Stimulated activated CD4-positive, alpha-beta T cell treated with anti-CD3 and anti-CD28 coated beads, Interleukin-15, amount 100 ng/mL, for 24 hours (primary cell): ENCODE data around the gene S100A11.

Source experiments
- DNase-seq: peaks from one replicate; pipeline ENCODE4 v3.0.0-alpha.2; 2020

Gene S100A11

DNA sequence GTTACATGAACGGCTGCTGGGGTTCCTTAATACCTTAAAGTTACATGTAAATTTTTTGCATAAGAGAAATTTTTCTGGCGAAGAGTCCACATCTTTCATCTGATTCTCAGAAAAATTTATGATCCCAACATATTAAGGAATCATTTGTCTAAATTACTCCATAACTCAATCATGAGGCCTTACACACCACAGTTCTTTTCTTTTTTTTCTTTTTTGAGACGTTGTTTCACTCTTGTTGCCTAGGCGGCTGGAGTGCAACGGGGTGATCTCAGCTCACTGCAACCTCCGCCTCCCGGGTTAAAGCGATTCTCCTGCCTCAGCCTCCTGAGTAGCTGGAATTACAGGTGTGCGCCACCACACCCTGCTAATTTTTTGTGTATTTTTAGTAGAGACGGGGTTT, 2.1 kb upstream of the S100A11 start:
- no peak for DNase-seq

DNA sequence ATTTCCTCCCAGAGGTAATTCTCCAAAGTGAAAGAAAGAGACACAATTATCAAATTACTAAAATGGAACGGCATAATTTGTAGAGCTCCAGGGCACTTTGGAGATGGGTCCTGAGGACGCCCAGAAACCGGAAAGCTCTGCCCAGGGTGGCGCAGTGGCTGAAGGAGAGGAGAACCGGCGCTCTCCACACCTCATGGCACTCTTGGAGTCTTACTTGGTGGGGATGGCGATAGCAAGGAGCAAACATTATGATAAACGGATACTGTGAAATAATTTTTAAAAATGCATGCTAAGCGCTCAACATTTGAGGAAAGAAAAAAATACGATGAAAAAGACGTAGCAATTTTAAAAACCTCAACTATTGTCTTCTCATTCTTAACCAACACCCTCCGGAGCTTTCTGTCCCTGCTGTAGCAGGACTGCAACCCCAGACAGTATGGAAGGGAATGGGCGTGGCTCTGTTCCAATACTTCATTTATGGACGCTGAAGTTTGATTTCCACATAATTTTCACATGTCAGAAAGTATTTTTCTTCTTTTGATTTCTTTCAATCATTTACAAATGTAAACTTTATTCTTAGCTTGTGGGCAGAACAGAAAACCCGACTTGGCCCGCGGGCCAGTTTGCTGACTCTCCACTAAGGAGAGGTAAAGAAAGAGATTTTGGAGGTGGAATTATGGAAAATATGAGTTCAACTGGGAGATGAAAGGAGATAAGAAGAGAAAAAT, 1.1 kb downstream of the S100A11 start:
- DNase-seq: peak; percentile 41

DNA sequence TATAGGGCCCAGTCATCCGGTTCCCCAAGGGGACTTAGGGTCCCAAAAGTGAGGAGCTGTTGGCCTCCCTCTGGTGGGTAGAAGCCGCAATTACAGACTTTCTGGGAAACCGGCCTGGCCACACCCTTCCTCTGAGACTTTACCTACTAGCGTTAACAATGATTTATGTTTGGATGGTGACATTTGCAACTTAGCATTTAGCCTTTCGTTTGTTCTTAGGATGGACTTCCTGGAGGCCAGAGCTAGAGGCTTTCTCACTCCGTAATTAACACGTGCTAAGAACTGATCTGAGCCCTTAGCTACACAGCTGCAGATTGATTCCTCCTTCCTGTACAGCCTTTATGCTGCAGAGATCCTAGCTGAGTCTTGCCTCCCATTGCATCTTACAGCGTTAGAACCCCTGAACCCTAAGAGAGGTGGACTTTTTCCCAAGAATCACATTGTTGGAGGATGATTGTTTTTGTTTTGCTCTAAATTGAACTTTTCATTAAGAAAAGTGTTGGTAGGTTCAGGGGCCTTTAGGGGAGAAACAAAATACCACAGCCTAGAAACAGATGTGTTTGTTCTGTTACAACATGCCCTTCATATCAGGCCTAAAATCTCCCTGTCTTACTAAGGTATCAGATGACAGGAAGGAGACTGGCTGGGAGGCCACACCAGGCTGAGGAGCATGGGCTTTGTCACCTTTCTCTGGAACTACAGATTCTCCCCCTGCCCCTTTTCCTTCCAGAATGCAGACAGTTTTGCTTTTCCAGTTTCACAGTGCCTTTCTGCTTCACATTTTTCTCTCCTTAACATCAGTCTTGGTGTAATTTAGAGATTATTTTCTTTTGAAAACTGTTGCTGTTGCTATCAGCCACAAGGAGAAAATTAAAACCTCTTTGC, 1.9 kb downstream of the S100A11 start:
- DNase-seq: peak; percentile 76

- DNase-seq: no peak
Observed at GRCh38 chr1:152034324-152034653, 2.5 kb downstream of the S100A11 start.

GRCh38 chr1:152029929-152030211, 6.9 kb downstream of the S100A11 start:
- DNase-seq: no peak

- peak; percentile 39 for DNase-seq
Observed at GRCh38 chr1:152029144-152029928, 7.5 kb downstream of the S100A11 start.

- DNase-seq: no peak
Observed at GRCh38 chr1:152026895-152027294, 9.9 kb downstream of the S100A11 start.

- DNase-seq: no peak
Observed at GRCh38 chr1:152024223-152024622, 12.6 kb downstream of the S100A11 start.

DNA sequence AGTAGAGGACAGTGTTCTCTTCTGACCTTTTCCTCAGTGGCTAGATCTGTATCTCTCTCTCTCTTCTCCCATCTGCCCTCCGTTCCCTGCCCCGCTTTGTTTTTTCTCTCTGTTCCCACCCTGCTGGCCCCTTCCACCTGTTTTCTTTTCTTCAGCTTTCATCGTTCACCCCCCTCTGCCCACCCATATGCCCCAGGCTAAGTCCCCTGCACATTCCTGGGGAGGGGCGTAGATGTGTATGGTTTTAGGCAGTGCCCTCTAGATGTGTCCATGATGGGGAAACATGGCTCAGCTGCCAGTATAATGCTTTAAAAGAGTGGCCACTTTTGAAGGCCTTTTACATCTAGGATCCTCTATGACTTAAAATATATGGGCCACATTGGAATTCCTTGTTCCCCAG, 13.6 kb downstream of the S100A11 start:
- DNase-seq: no peak

DNA sequence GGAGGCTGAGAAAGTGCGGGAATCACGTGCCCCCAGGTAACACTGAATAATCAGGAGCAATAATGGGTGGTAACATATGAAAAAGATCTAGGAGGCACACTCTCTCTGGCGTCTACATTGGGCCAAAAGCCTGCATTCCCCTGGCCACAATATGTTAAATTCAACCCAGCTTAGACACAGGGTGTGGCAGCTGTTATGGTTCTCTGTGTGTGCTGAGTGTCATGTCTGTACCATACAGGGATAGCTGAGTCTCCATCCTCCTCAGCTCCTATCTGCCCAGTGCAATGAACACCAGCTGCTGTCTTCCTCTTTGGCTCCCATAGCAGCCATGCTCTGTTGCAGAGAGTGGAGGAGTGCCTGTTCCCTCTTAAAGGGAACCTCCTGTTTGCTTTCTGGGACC, 14.3 kb downstream of the S100A11 start:
- DNase-seq: no peak

DNA sequence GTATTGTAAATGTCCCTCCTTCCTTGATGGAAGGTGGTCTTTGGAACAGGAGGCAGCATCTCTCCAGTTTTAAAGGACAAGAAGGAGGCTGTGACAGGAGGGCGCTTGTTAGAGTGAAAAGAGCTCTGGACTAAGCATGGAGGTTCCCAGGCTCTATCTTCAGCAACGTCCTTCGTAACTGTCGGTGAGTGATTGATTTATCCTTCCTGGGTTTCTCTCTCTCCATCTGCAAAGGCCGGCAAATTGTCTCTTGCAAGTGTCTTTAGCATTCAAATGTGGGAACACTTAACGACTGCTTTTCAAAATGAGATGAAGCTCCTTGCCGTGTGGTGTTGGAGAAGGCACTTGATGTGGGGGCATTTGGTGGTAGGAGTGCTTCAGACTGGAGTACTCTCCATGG, 15.2 kb downstream of the S100A11 start:
- no peak for DNase-seq

- DNase-seq: no peak
Observed at GRCh38 chr1:152020849-152021248, 16.0 kb downstream of the S100A11 start.

GRCh38 chr1:152018537-152018936, 18.3 kb downstream of the S100A11 start:
- peak; percentile 47 for DNase-seq

- no peak for DNase-seq
Observed at GRCh38 chr1:152015766-152016165, 21.0 kb downstream of the S100A11 start.

GRCh38 chr1:152014943-152015342, 21.9 kb downstream of the S100A11 start:
- no peak for DNase-seq

- DNase-seq: peak; percentile 57
Observed at GRCh38 chr1:152013664-152014237, 23.1 kb downstream of the S100A11 start.

- DNase-seq: no peak
Observed at GRCh38 chr1:152009691-152010090, 27.1 kb downstream of the S100A11 start.

GRCh38 chr1:152007047-152007446, 29.8 kb downstream of the S100A11 start:
- no peak for DNase-seq

DNA sequence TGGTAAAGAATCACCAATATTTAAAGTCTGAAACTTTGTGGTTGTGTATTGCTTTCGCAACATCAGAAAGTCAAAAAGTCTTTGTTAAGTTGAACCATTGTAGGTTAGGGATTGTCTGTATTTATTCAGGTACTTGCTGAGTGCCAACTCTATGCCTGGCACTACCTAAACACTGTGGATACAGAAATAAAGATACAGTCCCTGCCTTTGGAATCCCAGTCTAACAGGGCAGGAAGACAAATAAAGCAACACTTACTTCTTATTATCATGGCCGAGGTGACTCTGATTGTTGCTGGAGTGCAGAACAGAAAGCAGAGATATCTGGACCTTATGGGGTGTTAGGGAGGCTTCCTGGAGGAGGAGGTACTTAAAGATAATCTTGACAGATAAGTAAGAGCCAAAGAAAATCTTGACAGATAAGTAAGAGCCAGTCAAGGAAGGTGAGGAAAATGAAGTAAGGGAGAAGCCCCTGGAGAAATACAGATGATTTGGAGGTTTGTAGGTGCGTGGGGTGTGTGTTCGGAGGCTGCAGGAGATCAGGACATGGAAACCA, 31.4 kb downstream of the S100A11 start:
- DNase-seq: no peak

DNA sequence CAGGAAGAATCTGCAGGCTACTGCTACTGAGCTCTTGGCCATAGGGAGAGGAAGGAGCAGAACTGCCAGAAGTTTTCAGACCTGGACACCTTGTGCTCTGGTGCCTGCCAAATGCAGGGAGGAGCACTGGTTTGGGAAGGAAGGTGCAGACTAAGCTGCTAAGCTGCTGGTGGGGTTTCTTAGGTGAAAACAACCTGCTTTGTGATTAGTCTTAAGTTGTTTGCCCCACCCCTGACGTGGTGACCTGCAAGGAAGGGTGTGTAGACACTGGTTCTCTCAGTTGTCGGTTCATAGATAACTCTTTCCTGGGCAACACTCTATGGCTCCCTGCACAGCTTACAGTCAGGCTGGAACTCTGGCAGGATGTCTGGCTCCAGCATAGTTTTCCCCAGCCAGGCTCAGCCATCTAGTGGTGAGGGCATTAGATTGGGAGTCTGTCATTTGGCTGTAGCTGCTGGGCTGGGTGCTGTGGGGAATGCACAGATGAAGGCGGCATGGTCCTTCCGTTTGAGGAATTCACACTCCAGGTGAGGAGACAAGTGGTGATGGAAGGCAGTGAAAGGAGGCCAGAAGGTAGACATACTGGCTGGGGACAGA, 32.9 kb downstream of the S100A11 start:
- no peak for DNase-seq

DNA sequence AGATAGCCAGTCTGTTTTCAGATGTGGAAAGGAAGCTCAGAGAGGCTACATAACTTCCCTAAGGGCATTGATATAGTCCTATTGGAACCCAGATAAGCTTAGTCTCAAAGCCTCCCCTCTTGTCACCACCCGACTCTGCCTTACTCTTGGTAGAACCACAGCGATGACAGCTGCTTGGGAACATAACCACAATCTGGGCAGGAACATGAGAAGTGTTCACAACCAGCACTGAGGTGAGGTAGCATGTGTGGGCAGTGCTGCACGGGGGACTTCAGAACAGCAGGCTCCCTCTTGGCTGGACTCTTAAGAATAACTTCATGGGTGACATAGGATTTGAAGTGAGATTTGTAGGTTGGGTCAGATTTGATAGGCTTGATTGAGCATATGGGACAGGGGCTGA, 33.8 kb downstream of the S100A11 start:
- DNase-seq: no peak
